ENCODE results near the gene DOCK2.

DNA sequence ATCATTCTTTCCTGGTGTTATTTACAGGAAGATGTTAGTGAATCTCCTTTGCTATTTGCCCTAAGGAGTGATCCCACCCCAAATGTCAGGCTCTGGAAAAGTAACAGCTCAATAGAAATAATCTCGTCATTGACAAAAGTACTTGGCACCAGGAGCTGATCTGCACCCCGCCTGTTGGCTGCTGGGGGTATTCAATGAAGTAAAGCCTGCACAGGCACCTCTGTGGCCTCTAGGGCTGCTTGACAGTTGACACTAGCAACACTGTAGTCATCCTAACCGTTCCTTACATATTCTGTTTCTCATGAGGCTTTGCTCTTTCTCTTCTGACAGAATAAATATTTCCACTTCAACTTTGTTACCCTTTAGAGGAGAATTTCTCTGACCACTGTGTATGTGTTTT, 103.4 kb downstream of the DOCK2 start:
- TF ChIP-seq, protein P1, sequence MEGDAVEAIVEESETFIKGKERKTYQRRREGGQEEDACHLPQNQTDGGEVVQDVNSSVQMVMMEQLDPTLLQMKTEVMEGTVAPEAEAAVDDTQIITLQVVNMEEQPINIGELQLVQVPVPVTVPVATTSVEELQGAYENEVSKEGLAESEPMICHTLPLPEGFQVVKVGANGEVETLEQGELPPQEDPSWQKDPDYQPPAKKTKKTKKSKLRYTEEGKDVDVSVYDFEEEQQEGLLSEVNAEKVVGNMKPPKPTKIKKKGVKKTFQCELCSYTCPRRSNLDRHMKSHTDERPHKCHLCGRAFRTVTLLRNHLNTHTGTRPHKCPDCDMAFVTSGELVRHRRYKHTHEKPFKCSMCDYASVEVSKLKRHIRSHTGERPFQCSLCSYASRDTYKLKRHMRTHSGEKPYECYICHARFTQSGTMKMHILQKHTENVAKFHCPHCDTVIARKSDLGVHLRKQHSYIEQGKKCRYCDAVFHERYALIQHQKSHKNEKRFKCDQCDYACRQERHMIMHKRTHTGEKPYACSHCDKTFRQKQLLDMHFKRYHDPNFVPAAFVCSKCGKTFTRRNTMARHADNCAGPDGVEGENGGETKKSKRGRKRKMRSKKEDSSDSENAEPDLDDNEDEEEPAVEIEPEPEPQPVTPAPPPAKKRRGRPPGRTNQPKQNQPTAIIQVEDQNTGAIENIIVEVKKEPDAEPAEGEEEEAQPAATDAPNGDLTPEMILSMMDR (IDR thresholded peaks at IDR 0.05): no peak
- no peak for TF ChIP-seq POLR2A (IDR thresholded peaks at IDR 0.05)
- TF ChIP-seq POLR2AphosphoS5 (IDR thresholded peaks at IDR 0.05): no peak
